ENCODE data around the gene EVPL. TPM values are rescaled to one million over a fixed set of nuclear protein-coding genes. Genes with fewer than 3 reads are reported as not detected.

The EVPL gene
- total RNA-seq, 1 donor from 2014 or later: not detected

DNA sequence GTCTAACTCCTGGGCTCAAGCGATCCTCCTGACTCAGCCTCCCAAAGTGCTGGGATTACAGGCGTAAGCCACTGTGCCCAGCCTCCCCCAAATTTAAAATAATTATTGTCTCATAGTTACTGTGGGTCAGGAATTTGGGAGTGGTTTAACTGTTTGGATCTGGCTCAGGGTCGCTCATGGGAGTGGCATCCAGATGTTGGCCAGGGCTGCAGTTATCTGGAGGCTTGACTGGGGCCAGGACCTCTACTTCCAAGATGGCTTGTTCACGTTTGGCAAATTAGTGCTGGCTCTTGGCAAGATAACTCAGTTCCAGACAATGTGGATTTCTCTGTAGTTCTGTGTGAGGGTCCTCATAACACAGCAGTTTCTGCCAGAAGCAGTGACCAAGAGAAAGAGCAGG, 40.1 kb downstream of the EVPL start:
- Mint-ChIP-seq H3K27me3 (ENCODE audit: low read depth) (no peaks in the 10 kb centered on the region), H3K27ac (ENCODE audit: unreplicated experiment) (no peak overlapping the region), H3K4me1 (ENCODE audit: low read depth) (peaks cover 17% of the 10 kb centered on the region), H3K9me3 (ENCODE audit: low read depth) (no peaks in the 10 kb centered on the region), H3K36me3 (ENCODE audit: low read depth) (peaks cover 11% of the 10 kb centered on the region), H3K4me3 (ENCODE audit: unreplicated experiment) (no peak overlapping the region)
- no peak for DNase-seq (ENCODE audit: low spot score)
- TF ChIP-seq, protein P1, sequence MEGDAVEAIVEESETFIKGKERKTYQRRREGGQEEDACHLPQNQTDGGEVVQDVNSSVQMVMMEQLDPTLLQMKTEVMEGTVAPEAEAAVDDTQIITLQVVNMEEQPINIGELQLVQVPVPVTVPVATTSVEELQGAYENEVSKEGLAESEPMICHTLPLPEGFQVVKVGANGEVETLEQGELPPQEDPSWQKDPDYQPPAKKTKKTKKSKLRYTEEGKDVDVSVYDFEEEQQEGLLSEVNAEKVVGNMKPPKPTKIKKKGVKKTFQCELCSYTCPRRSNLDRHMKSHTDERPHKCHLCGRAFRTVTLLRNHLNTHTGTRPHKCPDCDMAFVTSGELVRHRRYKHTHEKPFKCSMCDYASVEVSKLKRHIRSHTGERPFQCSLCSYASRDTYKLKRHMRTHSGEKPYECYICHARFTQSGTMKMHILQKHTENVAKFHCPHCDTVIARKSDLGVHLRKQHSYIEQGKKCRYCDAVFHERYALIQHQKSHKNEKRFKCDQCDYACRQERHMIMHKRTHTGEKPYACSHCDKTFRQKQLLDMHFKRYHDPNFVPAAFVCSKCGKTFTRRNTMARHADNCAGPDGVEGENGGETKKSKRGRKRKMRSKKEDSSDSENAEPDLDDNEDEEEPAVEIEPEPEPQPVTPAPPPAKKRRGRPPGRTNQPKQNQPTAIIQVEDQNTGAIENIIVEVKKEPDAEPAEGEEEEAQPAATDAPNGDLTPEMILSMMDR (IDR thresholded peaks at IDR 0.05): no peak

DNA sequence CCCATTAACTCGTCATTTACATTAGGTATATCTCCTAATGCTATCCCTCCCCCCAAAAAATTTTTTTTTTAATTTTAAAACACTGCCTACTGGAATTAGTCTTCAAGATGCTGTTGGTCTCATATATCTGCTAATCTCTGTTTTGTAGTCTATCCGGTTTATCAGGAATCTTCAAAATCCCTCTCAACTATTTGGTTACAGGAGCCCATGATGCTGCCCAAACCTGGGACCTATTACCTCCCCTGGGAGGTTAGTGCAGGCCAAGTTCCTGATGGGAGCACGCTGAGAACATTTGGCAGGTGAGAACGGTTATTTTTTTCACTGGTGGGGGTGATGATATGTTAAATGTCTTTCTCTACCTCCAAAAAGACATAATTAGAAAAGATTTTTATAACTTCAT, 41.1 kb downstream of the EVPL start:
- H3K27me3 Mint-ChIP-seq (ENCODE audit: low read depth): no peaks in the 10 kb centered on the region
- TF ChIP-seq, protein P1 (IDR thresholded peaks at IDR 0.05): no peak
- no peaks in the 10 kb centered on the region for H3K9me3 Mint-ChIP-seq (ENCODE audit: low read depth)
- peaks cover 4% of the 10 kb centered on the region for H3K36me3 Mint-ChIP-seq (ENCODE audit: low read depth)
- no peak overlapping the region for H3K27ac Mint-ChIP-seq (ENCODE audit: unreplicated experiment)
- H3K4me3 Mint-ChIP-seq (ENCODE audit: unreplicated experiment): no peak overlapping the region
- DNase-seq (ENCODE audit: low spot score): no peak
- peaks cover 26% of the 10 kb centered on the region for H3K4me1 Mint-ChIP-seq (ENCODE audit: low read depth)

DNA sequence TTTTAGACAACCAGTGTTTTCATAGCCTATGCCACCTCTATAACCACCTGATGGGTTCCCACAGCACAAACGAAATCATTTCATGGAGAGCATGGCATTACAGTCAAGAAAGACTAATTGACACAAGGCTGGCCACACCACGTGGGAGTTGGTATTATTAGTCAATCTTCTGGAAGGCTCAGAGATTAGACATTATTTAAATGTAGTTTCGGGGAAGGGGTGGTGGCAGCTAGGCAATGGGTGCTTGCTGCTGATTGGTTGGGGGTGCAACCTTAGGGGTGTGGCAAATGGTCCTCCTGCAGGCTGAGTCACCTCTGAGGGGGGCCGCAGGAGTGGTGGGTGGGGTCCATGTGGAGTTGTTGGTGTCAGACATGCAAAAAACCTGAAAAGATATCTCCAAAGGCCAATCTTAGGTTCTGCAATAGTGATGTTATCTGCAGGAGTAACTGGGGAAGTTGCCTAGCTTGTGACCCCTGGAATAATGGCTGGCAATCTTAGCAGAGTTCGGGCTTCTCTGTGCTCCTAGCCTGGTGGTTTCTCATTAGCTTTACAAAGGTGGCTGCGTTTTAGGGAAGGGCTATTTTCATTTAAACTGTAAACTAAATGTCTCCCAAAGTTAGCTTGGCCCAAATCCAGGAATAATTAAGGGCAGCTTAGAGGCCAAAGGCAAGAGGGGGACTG, 43.5 kb downstream of the EVPL start:
- Mint-ChIP-seq H3K27ac (ENCODE audit: unreplicated experiment) (no peak overlapping the region), H3K4me3 (ENCODE audit: unreplicated experiment) (no peak overlapping the region), H3K36me3 (ENCODE audit: low read depth) (peaks cover 3% of the 10 kb centered on the region), H3K4me1 (ENCODE audit: low read depth) (peaks cover 40% of the 10 kb centered on the region), H3K9me3 (ENCODE audit: low read depth) (no peaks in the 10 kb centered on the region), H3K27me3 (ENCODE audit: low read depth) (no peaks in the 10 kb centered on the region)
- no peak for DNase-seq (ENCODE audit: low spot score)
- TF ChIP-seq, protein P1 (IDR thresholded peaks at IDR 0.05): no peak

DNA sequence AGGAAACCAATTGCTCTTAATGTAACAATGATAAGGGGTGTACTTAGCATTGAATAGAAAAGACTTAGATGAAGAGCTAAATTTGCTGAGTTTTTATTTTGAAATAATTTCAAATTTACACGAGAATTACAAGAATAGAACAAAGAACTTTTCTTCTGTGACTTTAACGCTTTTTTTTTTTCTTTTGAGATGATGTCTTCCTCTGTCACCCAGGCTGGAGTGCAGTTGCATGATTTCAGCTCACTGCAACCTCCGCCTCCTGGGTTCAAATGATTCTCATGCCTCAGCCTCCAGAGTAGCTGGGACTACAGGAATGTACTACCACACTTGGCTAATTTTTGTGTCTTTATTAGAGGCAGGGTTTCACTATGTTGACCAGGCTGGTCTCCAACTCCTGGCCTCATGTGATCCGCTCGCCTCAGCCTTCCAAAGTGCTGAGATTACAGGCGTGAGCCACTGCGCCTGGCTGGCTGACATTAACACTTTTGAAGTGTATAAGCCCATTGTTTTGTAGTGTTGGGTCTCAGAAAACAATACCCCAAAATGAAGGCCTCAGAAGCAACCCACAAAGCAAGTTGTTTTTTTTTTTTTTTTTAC, 46.0 kb downstream of the EVPL start:
- peaks cover 62% of the 10 kb centered on the region for H3K4me1 Mint-ChIP-seq (ENCODE audit: low read depth)
- H3K27ac Mint-ChIP-seq (ENCODE audit: unreplicated experiment): peak overlapping the region; percentile 98
- no peaks in the 10 kb centered on the region for H3K9me3 Mint-ChIP-seq (ENCODE audit: low read depth)
- peaks cover 3% of the 10 kb centered on the region for H3K36me3 Mint-ChIP-seq (ENCODE audit: low read depth)
- TF ChIP-seq, protein P1 (IDR thresholded peaks at IDR 0.05): no peak
- H3K4me3 Mint-ChIP-seq (ENCODE audit: unreplicated experiment): peak overlapping the region; percentile 3
- no peaks in the 10 kb centered on the region for H3K27me3 Mint-ChIP-seq (ENCODE audit: low read depth)
- DNase-seq (ENCODE audit: low spot score): peak; percentile 27

DNA sequence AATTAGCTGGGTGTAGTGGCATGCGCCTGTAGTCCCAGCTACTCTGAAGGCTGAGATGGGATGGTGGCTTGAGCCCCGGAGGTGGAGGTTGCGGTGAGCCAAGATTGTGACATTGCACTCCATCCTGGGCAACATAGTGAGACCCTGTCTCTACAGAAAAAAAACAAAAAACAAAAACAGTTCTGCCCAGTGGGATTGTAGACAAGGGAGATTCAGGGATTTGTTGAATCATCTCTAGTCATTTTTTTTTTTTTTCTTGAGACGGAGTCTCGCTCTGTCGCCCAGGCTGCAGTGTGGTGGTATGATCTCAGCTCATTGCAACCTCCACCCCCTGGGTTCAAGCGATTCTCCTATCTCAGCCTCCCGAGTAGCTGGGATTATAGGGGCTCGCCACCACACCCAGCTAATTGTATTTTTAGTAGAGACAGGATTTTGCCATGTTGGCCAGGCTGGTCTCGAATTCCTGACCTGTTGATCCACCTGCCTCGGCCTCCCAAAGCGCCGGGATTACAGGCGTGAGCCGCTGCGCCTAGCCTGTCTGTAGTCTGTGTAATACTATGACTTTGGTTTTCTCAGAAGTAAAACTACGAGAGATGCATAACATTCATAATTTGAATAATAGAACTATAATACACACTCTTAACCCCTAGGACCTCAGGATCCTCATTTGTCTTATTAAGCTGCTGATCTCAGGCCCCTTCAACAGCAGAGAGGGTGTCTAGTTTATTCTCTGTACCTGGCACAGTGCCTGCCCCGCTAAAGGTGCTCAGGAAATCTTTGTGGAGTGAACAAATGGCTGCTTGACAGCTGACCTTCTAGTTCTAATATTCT, 46.7 kb downstream of the EVPL start:
- DNase-seq (ENCODE audit: low spot score): peak; percentile 33
- H3K36me3 Mint-ChIP-seq (ENCODE audit: low read depth): peaks cover 3% of the 10 kb centered on the region
- H3K4me1 Mint-ChIP-seq (ENCODE audit: low read depth): peaks cover 69% of the 10 kb centered on the region
- H3K4me3 Mint-ChIP-seq (ENCODE audit: unreplicated experiment): peak overlapping the region; percentile 84
- no peaks in the 10 kb centered on the region for H3K9me3 Mint-ChIP-seq (ENCODE audit: low read depth)
- peak overlapping the region; percentile 98 for H3K27ac Mint-ChIP-seq (ENCODE audit: unreplicated experiment)
- TF ChIP-seq, protein P1 (IDR thresholded peaks at IDR 0.05): no peak
- no peaks in the 10 kb centered on the region for H3K27me3 Mint-ChIP-seq (ENCODE audit: low read depth)
